K562 (cell line): ENCODE measurements around the gene EFNA1. TPM values are rescaled to one million over a fixed set of nuclear protein-coding genes. Genes with fewer than 3 reads are reported as not detected.

ENCODE experiments used
- ARID2 ChIP-seq: fragments of 450-650 bp; IDR thresholded peaks from 2 replicates; pipeline ENCODE4 v1.6.1; 2017; ENCODE audit warnings: antibody characterized with exemption, mild to moderate bottlenecking
- CHAMP1 ChIP-seq: fragments of 450-650 bp; IDR thresholded peaks from 2 replicates; pipeline ENCODE4 v1.6.1; 2016; ENCODE audit warnings: mild to moderate bottlenecking
- CTBP1 ChIP-seq: fragments of 450-650 bp; IDR thresholded peaks from 2 replicates; pipeline ENCODE4 v1.6.1; 2016; ENCODE audit warnings: borderline replicate concordance
- DEAF1 ChIP-seq: fragments of 450-650 bp; formaldehyde crosslinking; IDR thresholded peaks from 2 replicates; pipeline ENCODE4 v1.4.0; 2020; ENCODE audit warnings: mild to moderate bottlenecking, moderate library complexity
- E2F8 ChIP-seq: fragments of 450-650 bp; IDR thresholded peaks from 2 replicates; pipeline ENCODE4 v1.7.1; 2018; ENCODE audit warnings: mild to moderate bottlenecking, low read depth; ENCODE audit not compliant: partially characterized antibody
- GTF2A2 ChIP-seq: IDR thresholded peaks from 2 replicates; pipeline ENCODE4 v1.6.1; 2016; ENCODE audit warnings: mild to moderate bottlenecking, missing genetic modification characterization, missing compliant biosample characterization
- JUN ChIP-seq, 2 experiments: sonication (generic) in 1 of 2; formaldehyde crosslinking in 1 of 2; IDR thresholded peaks; 2 replicates each; pipeline versions ENCODE4 v1.6.1 to v1.8.0; 2012 to 2022; ENCODE audit warnings: borderline replicate concordance in 2 of 2, mild to moderate bottlenecking in 2 of 2, improper control_type of control experiment in 1 of 2, low read depth in 1 of 2, low read length in 1 of 2, missing genetic modification reagents in 1 of 2
- JUND ChIP-seq, 2 experiments: IDR thresholded peaks; 2 replicates in 1 of 2; 3 replicates in 1 of 2; pipeline ENCODE4 v1.6.1; 2011; ENCODE audit warnings: borderline replicate concordance in 2 of 2, low read depth in 2 of 2, low read length in 2 of 2, improper control_type of control experiment in 1 of 2, missing biosample characterization in 1 of 2, missing genetic modification characterization in 1 of 2, missing genetic modification reagents in 1 of 2
- MTA3 ChIP-seq: fragments of 450-650 bp; formaldehyde crosslinking; IDR thresholded peaks from 2 replicates; pipeline ENCODE4 v1.6.1; 2017; ENCODE audit warnings: mild to moderate bottlenecking, borderline replicate concordance
- SLC30A9 ChIP-seq: fragments of 250-450 bp; sonication (Bioruptor Pico); IDR thresholded peaks from 2 replicates; pipeline ENCODE4 v1.8.0; 2022; ENCODE audit warnings: mild to moderate bottlenecking, moderate library complexity
- SNIP1 ChIP-seq: fragments of 450-650 bp; IDR thresholded peaks from 2 replicates; pipeline ENCODE4 v1.7.1; 2017; ENCODE audit warnings: low read depth, mild to moderate bottlenecking
- UBTF ChIP-seq, 2 experiments: IDR thresholded peaks; 2 replicates each; pipeline ENCODE4 v1.6.1; 2012; ENCODE audit warnings: improper control_type of control experiment in 2 of 2, low read depth in 2 of 2, low read length in 2 of 2, borderline replicate concordance in 1 of 2
- ZC3H11A ChIP-seq: IDR thresholded peaks from 2 replicates; pipeline ENCODE4 v1.6.1; 2012; ENCODE audit warnings: low read depth, low read length, improper control_type of control experiment
- ZNF277 ChIP-seq: fragments of 250-450 bp; sonication (Bioruptor Pico); IDR thresholded peaks from 2 replicates; pipeline ENCODE4 v1.8.0; 2022; ENCODE audit warnings: inconsistent platforms, mild to moderate bottlenecking, moderate library complexity, borderline replicate concordance
- polyA plus RNA-seq, 8 experiments: library from polyadenylated mRNA; depleted of rRNA in 4 of 8; stranded (reverse) in 5 of 8; unstranded in 3 of 8; fragments of >200 nt; fragmentation: Nextera tagmentation in 2 of 8; fragmentation: Illumina TruSeq in 1 of 8; extraction: Ambion mirVana in 2 of 8; extraction: Trizol in 1 of 8; gene quantifications; 2 replicates each; pipeline versions ENCODE4 v1.2.1 to v1.2.3, GENCODE V29; 2011 to 2014; ENCODE audit warnings: inconsistent platforms in 1 of 8, missing spikeins in 1 of 8
- total RNA-seq, 7 experiments: library from RNA; depleted of rRNA in 6 of 7; stranded (reverse); fragments of >200 nt in 6 of 7; fragmentation: Illumina TruSeq in 2 of 7; extraction: Trizol in 2 of 7; gene quantifications; 2 replicates each; pipeline versions ENCODE4 v1.2.1 to v1.2.3, GENCODE V29; 2011 to 2021; ENCODE audit warnings: low replicate concordance in 1 of 7

Gene EFNA1
- total and polyA plus RNA-seq, 9 of the 15 experiments (the other 6 are each of a cell fraction or from before 2014, with no cell fraction given) = 2.1 to 9.3 (median 3.0) TPM

GRCh38 chr1:155084722-155085503, 42.8 kb upstream of the EFNA1 start (continued):
- TF ChIP-seq DEAF1 (CRISPR knock-in tag) (peak; percentile 98), ZNF277 (CRISPR knock-in tag) (no peak), SNIP1 (no peak), JUN (IDR thresholded peaks at IDR 0.05; ENCODE audit: borderline replicate concordance, low read depth, low read length) (peak; percentile 59; the same call in 1 of the 2 replicates), JUN (CRISPR knock-in tag; IDR thresholded peaks at IDR 0.05; ENCODE audit: borderline replicate concordance) (no peak), UBTF (IDR thresholded peaks at IDR 0.05; ENCODE audit: borderline replicate concordance in 1 of 2, low read depth in 2 of 2, low read length in 2 of 2) (peak; percentile 47 to 90; a peak in 2 of 4 replicates), GTF2A2 (no peak), SLC30A9 (CRISPR knock-in tag) (no peak), E2F8 (peak; percentile 67), JUND (IDR thresholded peaks at IDR 0.05; ENCODE audit: borderline replicate concordance, low read depth, low read length) (peak; percentile 48), JUND (tag; IDR thresholded peaks at IDR 0.05; ENCODE audit: borderline replicate concordance, low read depth, low read length) (peak; percentile 18; the same call in 1 of the 3 replicates), CHAMP1 (no peak), CTBP1 (peak; percentile 89), ZC3H11A (0 out of 2 replicates have a peak, but pooled peaks have one; percentile 60), MTA3 (peak; percentile 76), ARID2 (peak; percentile 97)
